Muscle layer of duodenum (tissue), 2 donors: ENCODE data around the gene VIPR1.
"Not testable (repeated sequence)": the region's sequence is repeated elsewhere in the genome, so short reads cannot be mapped to it uniquely, and the experiment has no call there.

Source experiments
- H3K27ac ChIP-seq: one replicate; pipeline ENCODE4 v1.7.0; 2013; ENCODE audit warnings: mild to moderate bottlenecking, low read length
- H3K27me3 ChIP-seq: one replicate; pipeline ENCODE4 v1.7.0; 2013; ENCODE audit warnings: low read depth, mild to moderate bottlenecking, control low read depth, low read length
- H3K36me3 ChIP-seq, 2 donors: one replicate each; pipeline ENCODE4 v1.7.0; 2013; ENCODE audit warnings: low read length in 2 of 2, control low read depth in 1 of 2, mild to moderate bottlenecking in 1 of 2; ENCODE audit not compliant: insufficient read depth in 2 of 2, control insufficient read depth in 1 of 2
- H3K4me1 ChIP-seq, 2 donors: one replicate each; pipeline ENCODE4 v1.7.0; 2013; ENCODE audit warnings: low read length in 2 of 2, mild to moderate bottlenecking in 2 of 2, control low read depth in 1 of 2, moderate library complexity in 1 of 2; ENCODE audit not compliant: insufficient read depth in 2 of 2, control insufficient read depth in 1 of 2
- H3K4me3 ChIP-seq, 2 donors: one replicate each; pipeline ENCODE4 v1.7.0; 2013; ENCODE audit warnings: low read length in 2 of 2, low read depth in 1 of 2, mild to moderate bottlenecking in 1 of 2
- H3K9me3 ChIP-seq, 2 donors: one replicate each; pipeline ENCODE4 v1.7.0; 2013; ENCODE audit warnings: low read length in 2 of 2, control low read depth in 1 of 2, mild to moderate bottlenecking in 1 of 2; ENCODE audit not compliant: control insufficient read depth in 1 of 2
- donor health status: healthy.

Gene VIPR1

DNA sequence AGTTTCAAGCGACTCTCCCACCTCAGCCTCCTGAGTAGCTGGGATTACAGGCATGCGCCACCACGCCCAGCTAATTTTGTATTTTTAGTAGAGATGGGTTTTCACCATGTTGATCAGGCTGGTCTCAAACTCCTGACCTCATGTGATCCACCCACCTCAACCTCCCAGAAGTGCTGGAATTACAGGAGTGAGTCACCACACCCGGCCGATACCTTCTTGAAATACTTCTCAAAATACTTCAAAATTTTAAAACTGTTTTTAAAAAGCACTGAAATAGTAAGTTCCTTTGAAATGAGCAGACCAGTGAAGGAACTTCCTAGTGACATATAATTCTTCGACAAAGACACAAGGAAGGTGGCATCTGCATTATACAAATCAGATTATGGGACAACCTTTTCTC is 54.4 kb downstream of the VIPR1 start:
- not testable (repeated sequence) for H3K27me3 ChIP-seq, H3K4me3 ChIP-seq, H3K27ac ChIP-seq, H3K4me1 ChIP-seq, H3K9me3 ChIP-seq
- H3K36me3 ChIP-seq: peaks cover 45 to 77% of the 10 kb centered on the region in 2 donors

DNA sequence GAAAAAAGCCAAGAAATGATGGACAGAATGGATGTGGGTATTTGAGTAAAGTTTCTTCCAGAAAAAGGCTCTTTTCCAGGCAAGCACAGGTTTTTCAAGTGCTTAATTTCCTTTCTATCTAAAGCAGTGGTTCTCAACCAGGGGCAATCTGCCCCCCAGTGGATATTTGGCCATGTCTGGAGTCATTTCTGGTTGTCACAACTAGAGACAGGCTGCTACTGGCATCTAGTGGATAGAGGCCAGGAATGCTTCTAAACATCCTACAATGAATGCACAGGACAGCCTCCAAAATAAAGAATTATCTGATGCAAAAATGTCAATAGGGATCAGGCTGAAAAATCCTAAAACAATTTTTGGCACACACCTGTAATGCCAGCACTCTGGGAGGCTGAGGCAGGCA is 55.4 kb downstream of the VIPR1 start:
- no peak overlapping the region for H3K27ac ChIP-seq
- H3K4me1 ChIP-seq: no peaks in the 10 kb centered on the region
- no peaks in the 10 kb centered on the region for H3K9me3 ChIP-seq
- no peak overlapping the region for H3K4me3 ChIP-seq
- H3K27me3 ChIP-seq: no peaks in the 10 kb centered on the region
- H3K36me3 ChIP-seq: peaks cover 45 to 85% of the 10 kb centered on the region in 2 donors

DNA sequence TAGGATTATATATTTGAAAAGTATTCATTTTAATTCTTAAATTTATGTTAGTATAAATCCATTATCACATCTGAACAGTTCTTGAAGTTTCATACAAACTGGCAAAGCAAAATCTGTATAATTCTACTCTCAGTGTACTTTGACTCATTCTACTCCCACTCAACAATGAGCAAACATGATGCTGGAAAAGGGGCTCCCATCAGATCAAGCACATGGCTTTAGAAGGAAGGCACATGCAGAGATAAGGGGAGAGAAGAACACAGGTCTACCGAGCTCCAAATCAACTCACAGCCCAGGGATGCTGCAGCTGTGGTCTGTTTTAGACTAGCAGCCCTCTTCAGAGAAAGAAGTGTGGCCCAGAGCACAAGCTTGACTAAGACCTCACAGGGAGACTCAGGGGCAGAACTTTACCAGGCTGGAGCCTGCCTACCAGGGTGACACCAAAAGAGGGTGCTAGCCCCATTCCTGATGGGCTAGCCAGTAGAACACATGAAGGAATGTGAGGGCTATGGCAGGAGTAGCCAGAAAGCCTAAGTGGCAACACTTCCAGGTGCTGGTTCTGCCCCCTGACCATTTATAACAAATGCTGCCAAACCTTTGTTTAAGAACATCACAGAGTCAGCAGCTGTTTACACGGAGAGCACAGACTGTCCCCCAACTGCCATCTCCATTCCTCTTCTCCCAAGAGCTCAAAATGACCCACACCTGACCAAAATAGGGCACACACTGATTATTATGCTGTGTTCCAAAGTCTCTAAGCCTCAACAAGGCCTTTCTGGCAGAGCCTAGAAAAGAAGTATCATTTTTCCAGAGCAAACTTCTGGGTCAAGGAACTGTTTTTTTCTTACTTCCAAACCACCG is 59.8 kb downstream of the VIPR1 start:
- H3K27ac ChIP-seq: no peak overlapping the region
- no peaks in the 10 kb centered on the region for H3K9me3 ChIP-seq
- no peak overlapping the region for H3K4me3 ChIP-seq
- H3K36me3 ChIP-seq: peaks cover 43 to 76% of the 10 kb centered on the region in 2 donors
- no peaks in the 10 kb centered on the region for H3K27me3 ChIP-seq
- H3K4me1 ChIP-seq: no peaks in the 10 kb centered on the region

DNA sequence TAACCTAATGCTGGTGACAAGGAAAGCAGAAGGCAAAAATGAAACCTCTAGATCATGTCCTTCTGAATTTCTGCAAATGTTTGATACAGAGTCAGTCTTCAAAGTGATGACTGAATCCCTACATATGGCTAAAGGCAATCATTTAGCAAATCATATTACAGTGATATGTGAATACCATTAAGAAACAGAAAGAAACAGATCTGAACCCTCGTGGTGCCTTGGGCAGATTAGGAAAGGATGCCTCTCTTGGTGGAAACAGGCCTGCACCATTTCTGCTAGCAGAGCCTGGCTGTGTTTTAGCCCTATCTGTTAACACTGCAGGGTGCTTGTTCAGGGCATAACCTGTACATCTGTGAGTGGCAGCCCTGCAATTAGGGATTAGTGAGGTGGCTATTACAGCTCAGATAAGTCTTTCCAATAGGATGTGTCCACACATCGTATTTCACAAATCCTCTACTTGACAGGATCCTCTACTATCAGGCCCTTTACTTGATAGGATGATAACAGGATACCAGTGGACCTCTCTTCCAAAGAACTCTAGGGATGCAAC is 67.2 kb downstream of the VIPR1 start:
- Histone ChIP-seq H3K36me3 (peaks cover 23 to 36% of the 10 kb centered on the region in 2 donors), H3K4me1 (no peaks in the 10 kb centered on the region), H3K4me3 (no peak overlapping the region)

DNA sequence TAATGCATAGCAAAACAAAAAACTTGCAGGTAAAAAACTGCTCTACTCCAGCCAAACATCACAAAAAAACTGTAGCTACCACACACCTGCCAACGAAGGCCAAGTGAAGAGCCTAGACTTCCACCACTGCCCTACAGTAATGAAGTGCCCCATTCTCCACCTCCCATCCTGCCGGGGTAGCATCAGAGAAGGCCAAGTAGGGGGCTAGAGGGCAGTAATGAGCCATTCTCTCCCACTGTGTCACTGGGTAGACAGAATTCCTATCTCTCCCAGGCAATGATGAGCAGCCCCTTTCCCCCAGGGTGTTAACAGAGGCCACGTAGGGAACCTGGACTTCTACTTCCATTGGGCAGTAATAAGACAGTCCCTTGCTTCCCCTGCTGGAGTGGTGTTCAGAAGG is 69.8 kb downstream of the VIPR1 start:
- peaks cover 8 to 32% of the 10 kb centered on the region in 2 donors for H3K36me3 ChIP-seq
- no peaks in the 10 kb centered on the region for H3K4me1 ChIP-seq
- no peak overlapping the region for H3K4me3 ChIP-seq
- H3K27me3 ChIP-seq: no peaks in the 10 kb centered on the region
- H3K27ac ChIP-seq: no peak overlapping the region
- H3K9me3 ChIP-seq: peaks cover 0 to 4% of the 10 kb centered on the region in 2 donors

More for the DNA sequence above, 67.2 kb downstream of the VIPR1 start:
- Histone ChIP-seq H3K27ac (no peak overlapping the region), H3K9me3 (no peaks in the 10 kb centered on the region), H3K27me3 (no peaks in the 10 kb centered on the region)

DNA sequence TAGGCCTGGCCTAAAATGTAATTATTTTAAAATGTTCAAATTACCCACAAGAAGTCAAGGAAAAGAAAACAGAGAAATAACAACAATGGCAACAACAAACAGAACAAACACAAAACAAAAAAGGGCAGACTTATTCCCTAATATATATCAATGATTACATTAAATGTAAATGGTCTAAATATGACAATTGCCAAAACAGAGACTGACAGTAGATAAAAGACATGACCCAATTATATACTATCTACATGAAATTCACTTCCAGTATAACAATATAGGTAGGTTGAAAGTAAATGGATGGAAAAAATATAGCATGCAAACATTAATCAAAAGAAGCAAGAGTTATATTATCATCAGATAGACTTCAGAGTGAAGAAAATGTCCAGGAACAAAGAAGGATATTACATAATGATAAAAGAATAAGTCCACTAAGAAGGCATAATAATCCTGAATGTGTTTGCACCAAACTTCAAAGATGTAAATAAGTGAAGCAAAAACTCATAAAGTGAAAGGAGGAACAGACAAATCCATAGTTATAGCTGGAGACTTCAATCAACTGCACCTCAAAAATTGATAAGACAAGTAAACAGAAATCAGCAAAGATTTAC is 72.8 kb downstream of the VIPR1 start:
- Histone ChIP-seq H3K4me1 (peaks cover 0 to 5% of the 10 kb centered on the region in 2 donors), H3K4me3 (no peak overlapping the region), H3K27ac (no peak overlapping the region), H3K27me3 (no peaks in the 10 kb centered on the region), H3K36me3 (peaks cover 5 to 27% of the 10 kb centered on the region in 2 donors), H3K9me3 (peaks cover 0 to 4% of the 10 kb centered on the region in 2 donors)

DNA sequence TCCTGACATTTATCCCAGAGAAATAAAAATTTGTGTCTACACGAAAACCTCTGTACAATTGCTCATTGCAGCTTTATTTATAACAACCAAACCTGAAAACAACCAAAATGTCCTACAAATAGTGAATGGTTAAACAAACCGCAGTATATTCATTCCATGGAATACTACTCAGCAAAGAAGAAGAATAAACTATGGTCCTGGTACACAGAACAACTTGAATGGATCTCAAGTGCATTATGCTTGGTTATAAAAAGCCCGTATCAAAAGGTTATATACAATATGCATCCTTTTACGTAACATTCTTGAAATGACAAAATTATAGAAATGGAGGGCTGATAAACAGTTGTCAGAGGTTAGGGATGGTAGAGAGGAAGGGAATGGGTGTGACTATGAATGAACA is 75.6 kb downstream of the VIPR1 start:
- Histone ChIP-seq H3K4me3 (no peak overlapping the region), H3K27ac (no peak overlapping the region), H3K27me3 (no peaks in the 10 kb centered on the region), H3K36me3 (peaks cover 5 to 27% of the 10 kb centered on the region in 2 donors), H3K4me1 (peaks cover 4 to 20% of the 10 kb centered on the region in 2 donors), H3K9me3 (peaks cover 0 to 4% of the 10 kb centered on the region in 2 donors)

DNA sequence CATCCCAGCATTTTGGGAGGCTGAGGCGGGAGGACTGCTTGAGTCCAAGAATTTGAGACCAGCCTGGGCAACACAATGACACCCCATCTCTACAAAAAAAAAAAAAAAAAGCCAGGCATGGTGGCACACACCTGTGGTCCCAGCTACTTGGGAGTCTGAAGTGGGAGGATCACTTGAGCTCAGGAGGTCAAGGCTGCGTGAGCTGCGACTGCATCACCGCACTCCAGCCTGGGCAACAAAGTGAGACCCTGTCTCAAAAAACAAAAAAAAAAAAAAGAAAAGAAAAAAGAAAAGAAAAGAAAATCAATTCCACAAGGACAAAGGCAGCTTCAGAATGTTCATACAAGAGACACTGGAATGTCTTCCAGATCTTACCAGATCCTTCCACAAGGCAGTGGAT is 76.9 kb downstream of the VIPR1 start:
- H3K9me3 ChIP-seq, H3K27me3 ChIP-seq, H3K27ac ChIP-seq, H3K4me3 ChIP-seq: not testable (repeated sequence)
- Histone ChIP-seq H3K36me3 (peaks cover 0 to 15% of the 10 kb centered on the region in 2 donors), H3K4me1 (peaks cover 4 to 20% of the 10 kb centered on the region in 2 donors)

DNA sequence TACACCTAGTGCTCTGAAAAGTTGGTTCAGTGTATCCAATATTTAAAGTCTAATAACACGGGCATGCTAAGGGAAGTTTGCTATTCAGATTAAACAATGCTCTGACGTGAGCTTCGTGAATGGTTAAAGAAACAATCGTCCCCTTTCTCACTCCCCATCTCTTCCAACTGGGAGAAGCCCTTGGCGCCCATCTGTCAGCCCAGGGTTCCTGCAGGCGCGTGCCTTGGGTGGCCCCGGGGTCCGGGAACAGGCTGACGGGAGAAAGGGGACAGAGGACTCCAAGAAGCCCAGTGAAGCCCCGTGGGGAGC is 78.9 kb downstream of the VIPR1 start:
- peaks cover 0 to 4% of the 10 kb centered on the region in 2 donors for H3K36me3 ChIP-seq
- H3K9me3 ChIP-seq: no peaks in the 10 kb centered on the region
- H3K4me3 ChIP-seq: peak overlapping the region; percentile 84 to 97
- no peaks in the 10 kb centered on the region for H3K27me3 ChIP-seq
- peak overlapping the region; percentile 77 for H3K27ac ChIP-seq
- H3K4me1 ChIP-seq: peaks cover 4 to 20% of the 10 kb centered on the region in 2 donors

DNA sequence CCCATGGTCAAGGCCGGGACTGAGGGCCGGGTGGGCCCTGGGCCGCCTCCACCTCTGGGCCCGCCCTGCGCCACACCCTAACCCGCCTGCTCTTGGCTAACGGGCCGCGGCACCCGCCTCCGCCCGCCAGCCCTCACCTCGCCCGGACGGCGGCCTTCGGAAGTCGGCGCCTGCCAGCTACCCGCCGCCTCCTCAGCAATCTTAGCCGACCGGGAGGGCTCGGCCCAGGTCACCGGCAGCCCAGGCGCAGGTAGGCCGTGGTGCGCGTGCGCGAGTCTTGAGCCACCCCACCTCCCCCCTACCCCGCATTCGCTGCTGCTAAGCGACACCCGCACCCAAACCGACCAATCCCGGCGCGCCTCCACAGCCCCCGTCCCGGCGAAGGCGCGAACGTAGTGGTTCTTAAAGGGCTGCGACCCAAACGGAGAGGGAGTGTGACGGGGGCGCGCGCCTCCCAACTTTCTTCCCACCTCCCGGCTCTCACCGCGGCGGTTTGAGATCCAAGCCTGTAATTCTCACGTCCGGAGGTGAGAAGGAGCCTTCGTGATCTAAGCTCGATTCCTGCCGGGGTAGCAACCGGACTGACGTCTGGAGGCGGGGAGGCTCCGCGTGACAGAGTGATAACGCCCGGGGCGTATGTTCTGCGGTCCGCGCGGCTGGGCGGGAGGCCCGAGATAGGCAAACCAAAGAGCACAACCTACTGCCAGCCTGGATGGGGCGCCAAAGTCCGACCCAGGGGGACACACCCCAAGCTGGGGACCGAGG is 79.4 kb downstream of the VIPR1 start, which contains the start of gene SEC22C:
Gene SEC22C, minus strand, starts transcription at position 259 of the 765 bp plus-strand sequence. CDS start 12,921 bp downstream, outside the sequence.
- Histone ChIP-seq H3K4me1 (peaks cover 4 to 20% of the 10 kb centered on the region in 2 donors), H3K27ac (peak within 1 kb of the TSS; percentile 77), H3K36me3 (peaks cover 0 to 4% of the 10 kb centered on the region in 2 donors), H3K9me3 (no peaks in the 10 kb centered on the region), H3K27me3 (no peaks in the 10 kb centered on the region), H3K4me3 (peak within 1 kb of the TSS; percentile 84 to 97)
